Measurements from ENCODE around the gene ALG1.

ALG1 gene, protein sequence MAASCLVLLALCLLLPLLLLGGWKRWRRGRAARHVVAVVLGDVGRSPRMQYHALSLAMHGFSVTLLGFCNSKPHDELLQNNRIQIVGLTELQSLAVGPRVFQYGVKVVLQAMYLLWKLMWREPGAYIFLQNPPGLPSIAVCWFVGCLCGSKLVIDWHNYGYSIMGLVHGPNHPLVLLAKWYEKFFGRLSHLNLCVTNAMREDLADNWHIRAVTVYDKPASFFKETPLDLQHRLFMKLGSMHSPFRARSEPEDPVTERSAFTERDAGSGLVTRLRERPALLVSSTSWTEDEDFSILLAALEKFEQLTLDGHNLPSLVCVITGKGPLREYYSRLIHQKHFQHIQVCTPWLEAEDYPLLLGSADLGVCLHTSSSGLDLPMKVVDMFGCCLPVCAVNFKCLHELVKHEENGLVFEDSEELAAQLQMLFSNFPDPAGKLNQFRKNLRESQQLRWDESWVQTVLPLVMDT

DNA sequence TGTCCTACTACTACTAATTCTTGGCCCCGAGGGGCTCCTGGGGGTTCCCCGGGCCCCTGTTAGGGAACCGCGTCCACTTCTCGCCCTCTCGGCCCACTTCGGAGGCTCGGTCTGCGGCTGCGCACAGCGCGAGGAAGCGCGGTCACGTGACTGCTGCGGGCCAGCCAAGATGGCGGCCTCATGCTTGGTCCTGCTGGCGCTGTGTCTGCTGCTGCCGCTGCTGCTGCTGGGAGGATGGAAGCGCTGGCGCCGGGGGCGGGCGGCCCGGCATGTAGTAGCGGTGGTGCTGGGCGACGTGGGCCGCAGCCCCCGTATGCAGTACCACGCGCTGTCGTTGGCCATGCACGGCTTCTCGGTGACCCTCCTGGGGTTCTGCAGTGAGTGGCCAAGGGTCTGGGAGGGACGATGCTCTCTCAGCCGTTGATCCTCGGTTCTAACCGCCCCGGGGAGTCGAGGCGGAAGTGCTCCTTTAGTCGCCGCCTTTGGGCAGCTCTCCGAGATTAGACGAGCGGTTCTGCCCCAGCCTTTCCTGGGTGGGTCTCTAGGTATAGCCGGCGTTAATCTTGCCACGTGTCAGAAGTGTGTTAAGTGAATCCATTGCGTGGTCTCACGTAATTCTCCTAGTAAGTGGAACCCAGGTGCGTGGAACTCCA lies at the start of gene ALG1:
TSS of gene ALG1 (plus strand) at position 163 of the 653 bp plus-strand sequence. CDS start at position 170, 7 bp downstream.
- Mint-ChIP-seq H3K27me3 (no peaks in the 10 kb centered on the region), H3K4me1 (peaks cover 37% of the 10 kb centered on the region), H3K4me3 (peak within 1 kb of the TSS; percentile 94 to 99), H3K9me3 (peaks cover 0 to 6% of the 10 kb centered on the region in 2 donors), H3K27ac (peak within 1 kb of the TSS; percentile 93 to 100)
- ATAC-seq (peak; percentile 92), DNase-seq (peak; percentile 85 to 92)

DNA sequence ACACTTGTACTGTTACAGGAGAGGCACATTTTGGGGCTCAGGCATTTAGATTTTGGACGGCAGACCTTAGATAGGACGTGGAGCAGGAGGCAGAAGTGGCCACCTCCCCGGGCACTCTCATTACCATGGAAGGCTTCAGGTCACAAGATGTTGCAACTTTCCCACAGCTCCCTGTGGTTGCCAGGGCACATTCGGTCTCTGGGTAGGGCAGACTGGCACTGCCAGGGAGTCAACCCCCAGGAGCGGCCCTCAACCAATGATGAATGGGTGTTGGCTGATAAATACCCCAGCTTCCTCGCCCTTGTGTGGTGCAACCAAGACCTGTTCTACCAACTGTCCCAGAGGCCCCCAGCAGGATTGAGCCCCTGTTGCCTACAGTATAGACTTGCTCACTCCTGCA lies 49.1 kb upstream of the ALG1 start:
- no peak overlapping the region for H3K4me3 Mint-ChIP-seq
- H3K27ac Mint-ChIP-seq: no peak overlapping the region
- DNase-seq (no peak), ATAC-seq (no peak)
- H3K4me1 Mint-ChIP-seq: no peaks in the 10 kb centered on the region
- no peaks in the 10 kb centered on the region for H3K9me3 Mint-ChIP-seq
- H3K27me3 Mint-ChIP-seq: peaks cover 13% of the 10 kb centered on the region

DNA sequence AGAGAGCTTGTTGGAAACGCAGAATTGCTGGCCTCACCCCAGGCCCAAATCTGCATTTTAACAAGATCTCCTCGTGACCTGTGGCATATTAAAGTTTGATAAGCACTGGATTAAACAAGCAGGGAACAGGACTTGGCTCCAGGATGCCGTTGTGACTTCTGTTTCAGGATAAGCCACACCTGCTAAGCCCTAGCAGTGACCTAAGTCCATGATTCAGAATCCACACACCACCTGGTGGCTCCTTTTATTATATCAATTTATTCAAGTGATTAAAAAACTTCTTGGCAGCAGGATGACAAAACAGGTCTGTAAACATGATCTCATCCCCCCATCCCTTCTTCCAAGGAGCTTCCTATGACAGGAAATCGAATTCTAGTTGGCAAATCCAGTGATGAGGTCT lies 47.0 kb upstream of the ALG1 start:
- Mint-ChIP-seq H3K27ac (no peak overlapping the region), H3K4me3 (no peak overlapping the region)

DNA sequence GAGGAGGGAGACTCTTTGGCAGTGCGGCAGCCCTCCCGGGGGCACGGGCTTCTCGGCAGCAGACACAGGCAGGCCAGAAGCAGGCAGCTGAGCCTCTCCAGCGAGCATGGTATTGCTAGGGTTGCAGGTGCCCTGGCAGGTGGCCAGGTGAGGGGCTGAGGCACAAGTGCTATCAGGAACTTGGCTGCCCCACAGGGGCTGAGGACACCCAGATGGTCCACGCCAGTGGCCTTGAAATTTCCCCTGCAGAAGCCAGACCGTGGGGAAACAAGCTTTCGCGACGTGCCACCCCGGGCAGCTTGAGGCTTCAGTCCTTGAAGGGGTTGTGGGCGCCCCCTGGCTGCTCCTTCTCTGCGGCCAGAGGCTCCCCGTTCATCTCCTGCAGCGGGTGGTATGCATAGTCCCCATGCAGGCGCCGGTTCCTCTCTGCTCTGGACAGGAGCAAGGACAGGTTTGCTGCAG lies 46.4 kb upstream of the ALG1 start:
- H3K27ac Mint-ChIP-seq: no peak overlapping the region
- no peaks in the 10 kb centered on the region for H3K9me3 Mint-ChIP-seq
- ATAC-seq (peak; percentile 23), DNase-seq (no peak)
- no peaks in the 10 kb centered on the region for H3K4me1 Mint-ChIP-seq
- H3K27me3 Mint-ChIP-seq: peaks cover 6% of the 10 kb centered on the region
- no peak overlapping the region for H3K4me3 Mint-ChIP-seq

More for the DNA sequence above, 47.0 kb upstream of the ALG1 start:
- no peak for ATAC-seq
- no peaks in the 10 kb centered on the region for H3K4me1 Mint-ChIP-seq
- peaks cover 12% of the 10 kb centered on the region for H3K27me3 Mint-ChIP-seq
- no peaks in the 10 kb centered on the region for H3K9me3 Mint-ChIP-seq
- no peak for DNase-seq

DNA sequence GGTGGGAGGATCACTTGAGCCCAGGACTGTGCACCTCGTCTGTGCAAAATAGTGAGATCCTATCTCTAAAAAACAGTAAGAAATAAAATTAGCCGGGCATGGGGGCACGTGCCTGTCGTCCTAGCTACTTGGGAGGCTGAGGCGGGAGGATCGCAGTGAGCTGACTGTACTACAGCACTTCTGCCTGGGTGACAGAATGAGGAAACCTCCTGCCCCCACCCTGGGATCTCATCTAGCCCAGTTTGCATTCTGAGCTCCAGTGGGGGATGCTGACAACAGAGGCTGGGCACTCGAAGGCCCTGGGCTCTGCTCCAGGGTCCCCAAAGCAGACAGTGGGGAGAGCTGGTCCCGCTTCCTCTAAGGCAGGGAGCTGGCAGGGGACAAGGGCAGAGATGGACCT lies 45.0 kb upstream of the ALG1 start:
- Mint-ChIP-seq H3K4me3 (no peak overlapping the region), H3K4me1 (peaks cover 2% of the 10 kb centered on the region), H3K9me3 (no peaks in the 10 kb centered on the region), H3K27ac (no peak overlapping the region), H3K27me3 (no peaks in the 10 kb centered on the region)
- ATAC-seq (no peak), DNase-seq (no peak)

DNA sequence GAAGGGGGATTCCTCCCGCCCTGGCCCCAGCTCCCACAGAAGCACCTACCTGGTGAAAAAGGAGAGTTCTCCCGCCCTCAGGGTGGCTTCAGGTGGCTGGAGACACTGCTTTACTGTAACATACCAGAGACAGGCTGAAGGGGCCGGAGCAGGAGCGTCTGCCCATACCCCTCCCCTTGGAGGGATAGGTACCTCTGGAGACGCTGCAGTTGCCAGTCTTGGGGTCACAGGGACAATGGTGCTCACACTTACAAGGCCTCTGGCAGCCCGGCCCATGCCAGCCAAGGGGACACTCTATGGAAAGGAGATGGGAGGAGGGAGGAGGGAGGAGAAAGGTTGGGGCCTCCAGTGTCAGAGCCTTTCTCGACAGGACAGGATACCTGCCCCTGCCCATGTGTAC lies 44.6 kb upstream of the ALG1 start:
- Mint-ChIP-seq H3K4me3 (no peak overlapping the region), H3K9me3 (no peaks in the 10 kb centered on the region), H3K27me3 (no peaks in the 10 kb centered on the region), H3K27ac (peak overlapping the region in 1 of 2 donors; percentile 19), H3K4me1 (peaks cover 6% of the 10 kb centered on the region)
- ATAC-seq (no peak), DNase-seq (no peak)

DNA sequence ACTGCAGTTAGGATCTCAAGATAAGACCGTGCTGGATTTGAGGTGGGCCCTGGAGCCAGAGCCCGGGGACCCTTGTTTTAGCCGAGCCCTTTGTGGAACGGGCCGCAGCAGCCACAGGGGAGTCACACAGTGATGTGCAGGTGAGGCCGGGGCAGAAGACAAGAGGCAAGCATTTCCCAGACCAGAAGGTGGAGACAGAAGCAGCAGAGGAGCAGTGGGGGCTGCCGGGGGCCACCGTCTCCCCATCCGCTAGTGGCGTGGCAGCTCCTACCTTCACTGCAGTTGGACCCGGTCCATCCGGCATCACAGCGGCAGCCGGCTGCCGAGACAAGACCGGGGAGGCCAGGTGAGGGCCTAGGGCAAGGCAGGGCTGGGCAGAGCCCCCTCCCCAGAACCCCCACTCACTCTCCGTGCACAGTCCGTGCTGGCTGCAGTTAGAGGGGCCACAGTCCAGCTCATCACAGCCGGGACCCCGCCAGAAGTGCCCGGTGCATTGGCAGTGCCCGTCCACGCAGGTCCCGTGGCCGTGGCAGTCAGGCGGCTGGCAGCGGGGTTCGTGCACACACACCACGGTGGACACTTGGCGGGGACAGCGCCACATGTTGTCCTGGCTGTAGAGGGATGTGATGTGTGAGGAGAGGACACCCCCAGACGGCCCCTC lies 43.9 kb upstream of the ALG1 start:
- peak overlapping the region in 1 of 2 donors; percentile 67 for H3K27ac Mint-ChIP-seq
- H3K9me3 Mint-ChIP-seq: no peaks in the 10 kb centered on the region
- no peak overlapping the region for H3K4me3 Mint-ChIP-seq
- H3K4me1 Mint-ChIP-seq: peaks cover 12% of the 10 kb centered on the region
- ATAC-seq: peak; percentile 21
- DNase-seq: no peak
- no peaks in the 10 kb centered on the region for H3K27me3 Mint-ChIP-seq

DNA sequence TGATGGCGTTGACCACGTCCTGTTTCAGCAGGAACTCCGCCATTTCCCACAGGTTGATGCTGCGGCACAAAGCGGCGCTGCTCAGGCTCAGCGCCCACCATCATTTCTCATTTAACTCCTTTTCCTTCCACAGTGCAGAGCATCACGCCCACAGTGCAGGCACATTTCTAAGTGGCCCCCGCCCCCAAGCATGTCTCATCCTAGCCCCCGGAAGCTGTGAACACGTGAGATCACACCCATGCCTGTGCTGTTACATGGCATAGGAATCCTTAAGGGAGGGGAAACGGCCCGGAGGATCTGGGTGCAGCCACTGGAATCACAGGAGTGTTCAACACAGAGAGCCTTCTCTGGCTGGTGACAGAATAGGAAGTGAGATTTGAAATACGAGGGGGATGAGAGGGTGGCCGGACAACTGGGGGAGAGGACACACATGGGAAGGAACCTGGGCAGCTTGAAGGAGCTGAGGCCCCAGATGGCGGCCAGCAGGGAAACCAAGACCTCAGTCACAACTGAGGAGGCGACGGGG lies 42.6 kb upstream of the ALG1 start:
- no peak overlapping the region for H3K27ac Mint-ChIP-seq
- H3K9me3 Mint-ChIP-seq: no peaks in the 10 kb centered on the region
- DNase-seq: no peak
- no peak overlapping the region for H3K4me3 Mint-ChIP-seq
- H3K4me1 Mint-ChIP-seq: peaks cover 19% of the 10 kb centered on the region
- no peaks in the 10 kb centered on the region for H3K27me3 Mint-ChIP-seq
- no peak for ATAC-seq

DNA sequence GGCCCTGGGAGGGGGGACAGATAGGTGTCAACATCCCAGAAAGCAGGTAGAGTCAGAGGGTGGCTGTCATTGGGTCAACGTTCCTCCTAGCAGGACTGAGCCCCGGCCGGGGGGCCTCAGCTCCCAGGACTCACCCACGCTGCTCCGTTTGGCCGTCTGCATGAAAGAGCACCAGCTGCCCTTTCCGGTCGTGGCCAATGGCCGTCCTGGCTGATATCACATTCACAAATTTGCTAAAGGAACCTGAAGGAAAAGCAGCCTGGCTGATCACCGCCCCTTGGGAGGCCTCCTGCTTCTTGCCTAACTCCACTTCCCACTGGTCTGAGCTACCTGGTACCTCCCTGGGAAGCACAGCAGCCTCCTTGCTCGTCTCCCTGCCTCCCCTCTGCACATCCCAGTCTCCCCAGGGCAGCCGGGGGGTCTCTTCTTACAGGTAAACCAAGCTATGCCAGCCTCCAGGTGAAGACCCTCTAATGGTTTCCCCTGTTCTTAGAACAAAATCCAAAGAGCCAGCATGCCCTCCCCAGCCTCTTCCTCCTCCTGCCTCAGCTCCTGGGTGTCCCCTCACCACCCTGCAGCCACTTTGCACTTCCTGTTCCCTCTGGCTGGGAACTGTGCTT lies 41.3 kb upstream of the ALG1 start:
- Mint-ChIP-seq H3K4me1 (peaks cover 33% of the 10 kb centered on the region), H3K27ac (no peak overlapping the region), H3K4me3 (no peak overlapping the region), H3K27me3 (no peaks in the 10 kb centered on the region), H3K9me3 (no peaks in the 10 kb centered on the region)
- DNase-seq (no peak), ATAC-seq (no peak)

DNA sequence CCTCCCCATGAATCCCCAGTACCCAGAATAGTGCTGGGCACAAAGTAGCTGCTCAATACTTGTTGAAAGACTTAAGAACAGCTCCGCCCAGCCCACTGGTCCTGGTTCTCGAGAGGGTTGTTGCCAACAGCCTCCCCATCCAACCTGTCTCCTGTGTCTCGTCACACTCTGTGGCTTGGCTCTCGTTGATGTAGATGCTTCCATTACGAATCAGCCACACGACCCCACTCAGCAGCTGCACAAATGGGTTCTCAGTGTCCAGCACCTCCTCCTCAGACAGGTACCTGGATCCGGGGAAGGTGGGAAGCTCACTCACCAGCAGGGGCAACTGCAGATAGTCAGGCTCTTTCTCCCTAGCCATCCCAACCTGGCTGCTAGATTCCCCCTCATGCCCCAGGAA lies 40.0 kb upstream of the ALG1 start:
- no peak overlapping the region for H3K27ac Mint-ChIP-seq

DNA sequence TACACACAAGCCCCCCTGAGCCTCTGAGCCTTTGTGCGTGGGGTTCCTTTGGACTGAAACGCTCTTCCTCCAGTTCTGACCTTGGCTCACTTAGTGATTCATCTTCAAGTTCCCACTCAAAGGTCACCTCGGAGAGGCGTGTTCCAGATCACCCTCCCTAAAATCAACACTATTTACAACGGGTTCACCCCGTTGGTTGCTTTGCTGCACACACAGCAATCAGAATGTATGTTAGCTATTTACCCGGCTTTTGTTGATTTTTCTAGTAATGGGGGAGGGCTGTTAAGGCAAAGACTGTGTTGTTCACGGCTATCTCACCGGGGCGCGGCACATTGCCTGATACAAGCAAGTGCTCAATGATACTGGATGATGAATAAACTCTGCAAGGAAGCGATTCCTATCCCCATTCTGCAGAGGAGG lies 38.9 kb upstream of the ALG1 start:
- Mint-ChIP-seq H3K27me3 (no peaks in the 10 kb centered on the region), H3K4me1 (peaks cover 37% of the 10 kb centered on the region), H3K27ac (peak overlapping the region in 1 of 2 donors; percentile 71), H3K4me3 (peak overlapping the region; percentile 86 to 88), H3K9me3 (no peaks in the 10 kb centered on the region)
- DNase-seq (no peak), ATAC-seq (no peak)

More for the DNA sequence above, 40.0 kb upstream of the ALG1 start:
- Mint-ChIP-seq H3K4me1 (peaks cover 37% of the 10 kb centered on the region), H3K9me3 (no peaks in the 10 kb centered on the region), H3K27me3 (no peaks in the 10 kb centered on the region), H3K4me3 (no peak overlapping the region)
- DNase-seq (no peak), ATAC-seq (no peak)

DNA sequence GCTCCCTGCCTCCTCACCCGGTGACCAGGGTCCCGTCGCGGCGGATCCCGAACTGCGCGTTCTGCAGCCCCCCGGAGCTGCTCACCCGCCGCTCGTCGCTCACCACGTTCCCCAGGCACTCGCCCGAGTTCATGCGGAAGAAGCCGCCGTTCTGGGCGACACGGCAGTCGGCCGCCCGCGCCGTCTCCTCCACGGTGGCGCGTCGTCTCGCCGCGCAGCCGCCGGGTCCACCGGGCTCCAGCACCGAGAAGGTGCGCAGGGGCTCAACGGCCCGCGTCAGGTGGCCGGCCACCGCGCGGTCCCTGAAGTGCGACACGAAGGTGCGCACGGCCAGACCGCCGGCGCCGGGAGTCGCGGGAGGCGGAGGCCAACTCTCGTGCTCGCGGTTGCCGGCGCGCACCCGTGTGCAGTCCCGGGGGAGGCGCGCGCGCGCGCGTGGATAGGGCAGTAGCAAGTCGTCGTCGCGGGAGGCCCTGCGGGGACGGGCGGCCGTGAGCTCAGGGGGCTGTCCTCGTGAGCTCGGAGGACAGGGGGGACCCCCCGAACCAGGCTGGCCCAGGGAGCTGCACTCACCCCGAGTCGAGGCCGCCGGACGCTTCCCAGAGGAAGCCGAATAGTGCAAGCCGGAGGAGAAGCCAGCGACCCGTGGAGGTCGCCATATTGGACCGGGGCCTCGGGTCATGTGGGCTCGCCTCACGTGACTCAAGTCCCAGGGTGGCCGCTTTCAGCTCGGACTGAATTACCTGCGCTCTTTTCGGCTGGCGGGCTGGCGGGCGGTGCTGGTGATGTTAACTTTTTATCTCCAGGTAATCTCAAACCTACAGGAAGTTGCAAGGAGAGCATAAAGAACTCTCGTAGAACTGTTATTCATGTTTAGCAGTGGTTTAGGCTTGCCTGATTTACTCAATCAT lies 38.1 kb upstream of the ALG1 start, which contains the start of gene NAGPA:
TSS of gene NAGPA (minus strand) at position 680 of the 911 bp plus-strand sequence. CDS start at position 659, 21 bp downstream.
- Mint-ChIP-seq H3K27me3 (no peaks in the 10 kb centered on the region), H3K27ac (peak within 1 kb of the TSS; percentile 95), H3K9me3 (no peaks in the 10 kb centered on the region), H3K4me1 (peaks cover 37% of the 10 kb centered on the region), H3K4me3 (peak within 1 kb of the TSS; percentile 86 to 88)
- ATAC-seq (peak; percentile 94), DNase-seq (peak; percentile 74 to 83)

DNA sequence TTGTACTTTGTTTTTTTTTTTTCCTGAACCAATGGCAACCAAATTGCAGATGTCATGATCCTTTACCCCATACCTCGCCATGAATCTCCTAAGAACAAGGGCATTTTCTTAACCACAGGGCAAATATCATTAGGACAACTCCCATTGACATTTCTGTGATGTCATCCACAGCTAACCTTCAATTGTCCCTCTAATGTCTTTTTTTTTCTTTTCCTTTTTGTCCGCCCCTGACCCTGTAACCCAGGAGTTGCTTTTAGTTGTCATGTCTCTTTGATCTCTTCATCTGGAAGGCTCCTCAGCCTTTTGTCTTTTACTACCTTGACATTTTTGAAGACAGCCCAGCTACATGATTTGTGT lies 37.5 kb upstream of the ALG1 start:
- DNase-seq: no peak
- H3K27ac Mint-ChIP-seq: peak overlapping the region; percentile 95
- peaks cover 37% of the 10 kb centered on the region for H3K4me1 Mint-ChIP-seq
- no peak for ATAC-seq
- H3K4me3 Mint-ChIP-seq: peak overlapping the region; percentile 86 to 88
- no peaks in the 10 kb centered on the region for H3K9me3 Mint-ChIP-seq
- no peaks in the 10 kb centered on the region for H3K27me3 Mint-ChIP-seq

DNA sequence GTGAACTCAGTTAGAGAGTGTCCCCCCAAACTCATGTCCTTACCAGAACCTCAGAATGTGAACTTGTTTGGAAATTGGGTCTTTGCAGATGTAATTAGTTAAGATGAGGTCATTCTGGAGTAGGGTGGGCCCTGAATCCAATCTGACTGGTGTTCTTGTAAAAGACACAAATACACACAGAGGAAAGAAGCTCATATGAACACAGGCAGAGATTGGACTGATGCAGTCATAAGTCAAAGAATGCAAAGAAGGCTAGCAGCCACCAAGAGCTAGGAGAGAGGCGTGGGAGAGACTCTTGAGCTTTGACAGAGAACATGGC lies 35.8 kb upstream of the ALG1 start:
- no peak overlapping the region for H3K4me3 Mint-ChIP-seq
- no peaks in the 10 kb centered on the region for H3K9me3 Mint-ChIP-seq
- no peaks in the 10 kb centered on the region for H3K27me3 Mint-ChIP-seq
- ATAC-seq: no peak
- no peak overlapping the region for H3K27ac Mint-ChIP-seq
- peaks cover 37% of the 10 kb centered on the region for H3K4me1 Mint-ChIP-seq
- DNase-seq: no peak

All from stimulated activated naive CD8-positive, alpha-beta T cell treated with anti-CD3 and anti-CD28 coated beads, Interleukin-15, amount 100 ng/mL, for 72 hours (primary cell).